Measurements from ENCODE around the gene SYNDIG1. TPM values are rescaled to one million over a fixed set of nuclear protein-coding genes. Genes with fewer than 3 reads are reported as not detected.

The SYNDIG1 gene
- total RNA-seq, 3 donors from 2014 or later = not detected

GRCh38 chr20:24691901-24692351, 222.5 kb downstream of the SYNDIG1 start:
- H3K4me1 Mint-ChIP-seq (ENCODE audit: low read depth) = no peaks in the 10 kb centered on the region
- H3K9me3 Mint-ChIP-seq = no peaks in the 10 kb centered on the region
- no peak for DNase-seq
- H3K4me3 Mint-ChIP-seq = no peak overlapping the region
- no peaks in the 10 kb centered on the region for H3K36me3 Mint-ChIP-seq (ENCODE audit: insufficient read depth)
- no peak for ATAC-seq
- H3K27me3 Mint-ChIP-seq (ENCODE audit: low read depth) = peaks cover 13% of the 10 kb centered on the region

GRCh38 chr20:24692446-24693200, 223.2 kb downstream of the SYNDIG1 start:
- H3K4me3 Mint-ChIP-seq = no peak overlapping the region
- H3K4me1 Mint-ChIP-seq (ENCODE audit: low read depth) = no peaks in the 10 kb centered on the region
- DNase-seq (no peak), ATAC-seq (no peak)
- no peaks in the 10 kb centered on the region for H3K36me3 Mint-ChIP-seq (ENCODE audit: insufficient read depth)
- no peaks in the 10 kb centered on the region for H3K9me3 Mint-ChIP-seq
- H3K27me3 Mint-ChIP-seq (ENCODE audit: low read depth) = peaks cover 13% of the 10 kb centered on the region

DNA sequence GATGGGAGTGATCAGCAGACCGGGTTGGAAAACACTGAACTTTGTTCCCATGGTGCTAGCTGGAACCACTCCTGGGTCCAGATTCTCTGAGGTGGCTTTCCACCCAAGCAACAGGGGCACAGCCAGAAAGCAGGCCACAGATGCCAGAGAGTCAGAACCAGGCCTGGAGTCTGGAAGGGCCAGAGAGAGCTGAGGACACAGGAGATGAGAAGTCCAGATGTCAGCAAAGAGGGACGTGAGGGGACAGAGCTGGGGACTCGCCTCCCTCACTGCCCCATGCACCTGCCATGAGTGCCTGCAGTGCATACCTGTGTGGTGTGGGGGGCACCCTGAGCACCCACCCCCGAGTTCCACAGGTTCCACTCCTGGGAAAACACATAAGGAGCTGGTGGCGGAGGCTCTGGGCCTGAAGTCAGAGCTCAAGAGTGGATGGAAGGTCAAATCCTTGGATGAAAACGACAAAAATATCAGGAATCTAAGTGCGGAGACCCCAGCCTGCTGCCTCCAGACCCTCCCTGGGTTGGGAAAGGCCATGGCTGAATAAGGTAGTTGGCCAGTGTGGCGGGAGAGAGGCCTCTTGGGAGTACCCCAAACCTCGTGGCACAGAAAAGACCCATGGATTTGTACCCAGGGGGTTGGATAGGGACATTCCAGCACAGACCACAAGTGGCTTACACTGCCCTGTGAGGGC, 224.2 kb downstream of the SYNDIG1 start:
- no peaks in the 10 kb centered on the region for H3K9me3 Mint-ChIP-seq
- DNase-seq = no peak
- ATAC-seq = no peak
- H3K36me3 Mint-ChIP-seq (ENCODE audit: insufficient read depth) = no peaks in the 10 kb centered on the region
- H3K4me1 Mint-ChIP-seq (ENCODE audit: low read depth) = no peaks in the 10 kb centered on the region
- no peak overlapping the region for H3K4me3 Mint-ChIP-seq
- H3K27me3 Mint-ChIP-seq (ENCODE audit: low read depth) = peaks cover 13% of the 10 kb centered on the region

- no peaks in the 10 kb centered on the region for H3K9me3 Mint-ChIP-seq
- no peaks in the 10 kb centered on the region for H3K36me3 Mint-ChIP-seq (ENCODE audit: insufficient read depth)
- ATAC-seq (no peak), DNase-seq (no peak)
- no peaks in the 10 kb centered on the region for H3K4me1 Mint-ChIP-seq (ENCODE audit: low read depth)
- peaks cover 13% of the 10 kb centered on the region for H3K27me3 Mint-ChIP-seq (ENCODE audit: low read depth)
- H3K4me3 Mint-ChIP-seq = no peak overlapping the region
Observed at GRCh38 chr20:24694157-24694726, 224.8 kb downstream of the SYNDIG1 start.

DNA sequence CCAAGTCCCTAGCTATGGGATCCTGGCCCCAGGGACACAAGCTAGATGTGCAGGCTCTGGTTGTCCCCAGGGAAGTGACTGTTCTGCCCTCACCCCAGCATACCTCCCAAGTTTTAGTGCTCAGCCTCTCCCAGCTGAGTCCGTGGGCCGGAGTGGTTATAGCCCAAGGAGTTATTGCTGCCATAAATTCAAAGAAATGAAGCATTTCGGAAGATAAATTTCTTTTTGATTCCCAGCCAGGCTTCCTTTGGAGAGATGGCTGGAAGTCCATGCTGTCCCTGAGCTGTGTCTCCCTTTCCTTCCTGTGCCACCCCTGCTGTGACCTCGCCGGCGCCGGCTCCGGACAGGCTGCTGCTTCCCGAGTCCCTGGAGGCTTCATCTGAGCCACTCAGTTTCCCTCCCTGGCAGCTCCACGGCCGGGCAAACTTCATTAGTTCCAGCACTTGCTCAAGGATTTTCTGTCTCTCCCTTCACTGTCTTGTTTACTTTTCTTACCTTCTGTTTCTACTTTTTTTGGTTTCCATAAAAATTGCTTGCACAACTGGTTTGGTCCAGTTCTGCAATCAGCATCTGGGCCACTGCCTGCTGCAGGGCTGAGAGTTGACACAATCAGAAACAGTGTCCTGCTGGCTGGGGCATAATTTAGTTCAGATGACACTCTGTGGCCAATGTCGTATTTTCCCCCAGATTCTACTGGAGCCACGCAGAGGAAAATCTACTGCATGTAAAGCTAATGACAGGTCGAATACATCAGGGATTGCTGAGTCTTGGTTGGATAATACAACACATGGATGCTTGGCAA, 225.5 kb downstream of the SYNDIG1 start:
- Mint-ChIP-seq H3K9me3 (no peaks in the 10 kb centered on the region), H3K4me3 (no peak overlapping the region), H3K36me3 (ENCODE audit: insufficient read depth) (no peaks in the 10 kb centered on the region), H3K27me3 (ENCODE audit: low read depth) (peaks cover 13% of the 10 kb centered on the region), H3K4me1 (ENCODE audit: low read depth) (no peaks in the 10 kb centered on the region)
- DNase-seq (no peak), ATAC-seq (no peak)

- Mint-ChIP-seq H3K4me3 (no peak overlapping the region), H3K9me3 (no peaks in the 10 kb centered on the region), H3K36me3 (ENCODE audit: insufficient read depth) (no peaks in the 10 kb centered on the region), H3K4me1 (ENCODE audit: low read depth) (no peaks in the 10 kb centered on the region), H3K27me3 (ENCODE audit: low read depth) (peaks cover 15% of the 10 kb centered on the region)
- DNase-seq (no peak), ATAC-seq (no peak)
Observed at GRCh38 chr20:24695529-24696225, 226.2 kb downstream of the SYNDIG1 start.

DNA sequence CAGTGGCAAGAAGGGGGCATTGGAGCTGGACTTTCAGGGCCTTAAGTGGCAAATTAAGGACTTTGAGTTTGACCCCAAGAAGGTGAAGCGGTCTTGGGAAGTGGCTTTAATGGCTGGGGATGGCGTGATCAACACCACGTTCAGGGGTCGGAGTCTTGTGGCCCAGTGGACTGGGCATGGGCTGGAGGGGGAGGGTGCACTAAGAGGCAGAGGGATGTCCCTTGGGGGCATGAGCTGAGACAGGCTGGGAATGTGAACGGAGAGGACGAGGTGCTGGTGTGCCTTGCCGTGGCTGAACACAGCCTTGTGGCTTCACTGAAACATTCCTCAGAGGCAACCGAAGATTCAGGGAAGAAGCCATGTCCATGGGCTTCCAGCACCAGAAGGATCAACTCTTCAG, 227.0 kb downstream of the SYNDIG1 start:
- ATAC-seq (no peak), DNase-seq (no peak)
- Mint-ChIP-seq H3K27me3 (ENCODE audit: low read depth) (peaks cover 15% of the 10 kb centered on the region), H3K4me1 (ENCODE audit: low read depth) (no peaks in the 10 kb centered on the region), H3K4me3 (no peak overlapping the region), H3K36me3 (ENCODE audit: insufficient read depth) (no peaks in the 10 kb centered on the region), H3K9me3 (no peaks in the 10 kb centered on the region)

- Mint-ChIP-seq H3K4me1 (ENCODE audit: low read depth) (no peaks in the 10 kb centered on the region), H3K36me3 (ENCODE audit: insufficient read depth) (no peaks in the 10 kb centered on the region), H3K4me3 (no peak overlapping the region), H3K9me3 (no peaks in the 10 kb centered on the region), H3K27me3 (ENCODE audit: low read depth) (peaks cover 10% of the 10 kb centered on the region)
- no peak for ATAC-seq
- DNase-seq = no peak
Observed at GRCh38 chr20:24697411-24697810, 228.0 kb downstream of the SYNDIG1 start.

DNA sequence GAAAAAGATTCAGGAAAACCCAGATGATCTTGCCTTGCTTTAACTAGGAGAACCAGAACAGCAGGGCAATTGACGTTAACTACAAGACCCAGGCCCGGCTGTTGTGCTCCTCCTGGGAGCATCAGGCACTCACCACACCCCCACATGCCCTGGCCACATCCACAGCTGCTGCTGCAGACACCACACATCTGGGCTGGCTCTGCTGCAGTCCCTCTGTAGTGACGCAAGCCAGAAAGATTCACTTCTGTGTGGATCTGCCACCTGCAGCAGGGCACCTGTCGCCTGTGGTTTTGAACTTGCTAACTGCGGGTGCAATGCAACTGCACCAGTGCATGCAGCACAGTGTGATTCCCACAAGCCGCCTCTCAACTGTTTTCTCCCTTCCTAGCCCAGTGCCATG, 228.8 kb downstream of the SYNDIG1 start:
- no peak for ATAC-seq
- DNase-seq = no peak
- H3K27me3 Mint-ChIP-seq (ENCODE audit: low read depth) = peaks cover 10% of the 10 kb centered on the region

DNA sequence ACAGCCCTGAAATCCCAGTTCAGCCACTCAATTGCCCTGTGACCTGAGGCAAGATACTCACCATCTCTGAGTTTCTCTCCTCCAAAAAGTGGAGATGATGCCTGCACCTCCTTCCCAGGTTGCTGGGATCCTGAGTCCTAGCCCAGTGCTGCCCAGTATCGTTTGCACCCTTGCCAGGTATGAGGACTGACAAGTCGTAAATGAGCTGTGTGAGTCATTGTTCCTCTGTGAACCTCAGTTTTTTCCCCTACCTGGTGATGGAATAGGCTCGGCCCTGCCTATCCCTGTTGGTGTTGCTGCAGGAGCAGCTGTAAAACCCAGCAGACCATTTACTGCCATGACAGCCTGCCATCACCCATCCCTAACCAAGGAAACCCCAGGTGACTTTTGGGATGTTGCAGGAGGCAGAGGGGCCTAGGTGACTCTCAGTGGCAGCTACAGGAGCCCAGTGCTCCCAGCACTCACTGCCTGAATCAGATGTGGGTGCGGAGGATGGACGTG, 229.3 kb downstream of the SYNDIG1 start:
- H3K4me1 Mint-ChIP-seq (ENCODE audit: low read depth) = no peaks in the 10 kb centered on the region
- no peak overlapping the region for H3K4me3 Mint-ChIP-seq
- H3K27me3 Mint-ChIP-seq (ENCODE audit: low read depth) = peaks cover 7% of the 10 kb centered on the region
- ATAC-seq = no peak
- H3K9me3 Mint-ChIP-seq = no peaks in the 10 kb centered on the region
- no peaks in the 10 kb centered on the region for H3K36me3 Mint-ChIP-seq (ENCODE audit: insufficient read depth)
- DNase-seq = no peak

More for the DNA sequence above, 228.8 kb downstream of the SYNDIG1 start:
- Mint-ChIP-seq H3K4me1 (ENCODE audit: low read depth) (no peaks in the 10 kb centered on the region), H3K9me3 (no peaks in the 10 kb centered on the region), H3K36me3 (ENCODE audit: insufficient read depth) (no peaks in the 10 kb centered on the region), H3K4me3 (no peak overlapping the region)

GRCh38 chr20:24699321-24700165, 230.1 kb downstream of the SYNDIG1 start:
- no peaks in the 10 kb centered on the region for H3K36me3 Mint-ChIP-seq (ENCODE audit: insufficient read depth)
- H3K4me3 Mint-ChIP-seq = no peak overlapping the region
- H3K9me3 Mint-ChIP-seq = no peaks in the 10 kb centered on the region
- H3K4me1 Mint-ChIP-seq (ENCODE audit: low read depth) = no peaks in the 10 kb centered on the region
- ATAC-seq = no peak
- no peak for DNase-seq
- H3K27me3 Mint-ChIP-seq (ENCODE audit: low read depth) = peaks cover 6% of the 10 kb centered on the region

GRCh38 chr20:24700166-24700860, 230.9 kb downstream of the SYNDIG1 start:
- no peaks in the 10 kb centered on the region for H3K4me1 Mint-ChIP-seq (ENCODE audit: low read depth)

More at GRCh38 chr20:24700166-24700860, 230.9 kb downstream of the SYNDIG1 start:
- Mint-ChIP-seq H3K9me3 (no peaks in the 10 kb centered on the region), H3K27me3 (ENCODE audit: low read depth) (peaks cover 4% of the 10 kb centered on the region), H3K4me3 (no peak overlapping the region), H3K36me3 (ENCODE audit: insufficient read depth) (no peaks in the 10 kb centered on the region)
- ATAC-seq (no peak), DNase-seq (no peak)

All from activated T-cell treated with anti-CD3 and anti-CD28 coated beads, Interleukin-2, amount 50 U/mL, for 4 hours (primary cell).